K562 treated with DMSO at 1 percent for 24 hours (cell line): ENCODE data around the gene ADGRG4. TPM values are rescaled to one million over a fixed set of nuclear protein-coding genes. Genes with fewer than 3 reads are reported as not detected.

Source experiments
- total RNA-seq: library from RNA; unstranded; fragments of 300-600 nt; gene quantifications from 2 replicates; pipeline ENCODE4 v1.2.3, GENCODE V29; 2022; ENCODE audit warnings: low read depth; ENCODE audit not compliant: insufficient read depth

The ADGRG4 gene, protein sequence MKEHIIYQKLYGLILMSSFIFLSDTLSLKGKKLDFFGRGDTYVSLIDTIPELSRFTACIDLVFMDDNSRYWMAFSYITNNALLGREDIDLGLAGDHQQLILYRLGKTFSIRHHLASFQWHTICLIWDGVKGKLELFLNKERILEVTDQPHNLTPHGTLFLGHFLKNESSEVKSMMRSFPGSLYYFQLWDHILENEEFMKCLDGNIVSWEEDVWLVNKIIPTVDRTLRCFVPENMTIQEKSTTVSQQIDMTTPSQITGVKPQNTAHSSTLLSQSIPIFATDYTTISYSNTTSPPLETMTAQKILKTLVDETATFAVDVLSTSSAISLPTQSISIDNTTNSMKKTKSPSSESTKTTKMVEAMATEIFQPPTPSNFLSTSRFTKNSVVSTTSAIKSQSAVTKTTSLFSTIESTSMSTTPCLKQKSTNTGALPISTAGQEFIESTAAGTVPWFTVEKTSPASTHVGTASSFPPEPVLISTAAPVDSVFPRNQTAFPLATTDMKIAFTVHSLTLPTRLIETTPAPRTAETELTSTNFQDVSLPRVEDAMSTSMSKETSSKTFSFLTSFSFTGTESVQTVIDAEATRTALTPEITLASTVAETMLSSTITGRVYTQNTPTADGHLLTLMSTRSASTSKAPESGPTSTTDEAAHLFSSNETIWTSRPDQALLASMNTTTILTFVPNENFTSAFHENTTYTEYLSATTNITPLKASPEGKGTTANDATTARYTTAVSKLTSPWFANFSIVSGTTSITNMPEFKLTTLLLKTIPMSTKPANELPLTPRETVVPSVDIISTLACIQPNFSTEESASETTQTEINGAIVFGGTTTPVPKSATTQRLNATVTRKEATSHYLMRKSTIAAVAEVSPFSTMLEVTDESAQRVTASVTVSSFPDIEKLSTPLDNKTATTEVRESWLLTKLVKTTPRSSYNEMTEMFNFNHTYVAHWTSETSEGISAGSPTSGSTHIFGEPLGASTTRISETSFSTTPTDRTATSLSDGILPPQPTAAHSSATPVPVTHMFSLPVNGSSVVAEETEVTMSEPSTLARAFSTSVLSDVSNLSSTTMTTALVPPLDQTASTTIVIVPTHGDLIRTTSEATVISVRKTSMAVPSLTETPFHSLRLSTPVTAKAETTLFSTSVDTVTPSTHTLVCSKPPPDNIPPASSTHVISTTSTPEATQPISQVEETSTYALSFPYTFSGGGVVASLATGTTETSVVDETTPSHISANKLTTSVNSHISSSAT (N-terminal part only)
- total RNA-seq: not detected in 2 replicates

DNA sequence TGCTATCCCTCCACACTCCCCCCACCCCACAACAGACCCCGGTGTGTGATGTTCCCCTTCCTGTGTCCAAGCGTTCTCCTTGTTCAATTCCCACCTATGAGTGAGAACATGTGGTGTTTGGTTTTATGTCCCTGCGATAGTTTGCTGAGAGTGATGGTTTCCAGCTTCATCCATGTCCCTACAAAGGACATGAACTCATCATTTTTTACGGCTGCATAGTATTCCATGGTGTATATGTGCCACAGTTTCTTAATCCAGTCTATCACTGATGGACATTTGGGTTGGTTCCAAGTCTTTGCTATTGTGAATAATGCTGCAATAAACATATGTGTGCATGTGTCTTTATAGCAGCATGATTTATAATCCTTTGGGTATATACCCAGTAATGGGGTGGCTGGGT, at the start of gene ADGRG4:
Gene ADGRG4 (plus strand): TSS at position 243 of the 400 bp plus-strand sequence. CDS start 7,815 bp downstream, outside the sequence.

GRCh38 chrX:136251041-136251991, 49.4 kb upstream of the ADGRG4 start, which contains the start of gene MAP7D3:
TSS of gene MAP7D3 (minus strand) at chrX:136251400. CDS start at chrX:136251358, 42 bp downstream.

Other genes with a start within 250 kb of the ADGRG4 start
- 1.7 and 2.9 TPM in 2 replicates for gene FHL1, start 153.4 kb upstream of the ADGRG4 start, total RNA-seq
- gene MAP7D3, start 49.6 kb upstream of the ADGRG4 start, total RNA-seq: 6.9 and 8.7 TPM in 2 replicates
- 0.17 TPM in 1 of 2 replicates, not detected in the other for gene BRS3, start 187.0 kb downstream of the ADGRG4 start, total RNA-seq
- gene HTATSF1, start 196.6 kb downstream of the ADGRG4 start, total RNA-seq: 40.4 and 47.6 TPM in 2 replicates
- gene VGLL1, start 231.3 kb downstream of the ADGRG4 start, total RNA-seq: not detected in 2 replicates